ENCODE results near the gene CXCL12. TPM values are rescaled to one million over a fixed set of nuclear protein-coding genes. Genes with fewer than 3 reads are reported as not detected.

The CXCL12 gene
- total and polyA plus RNA-seq, 2 donors (not counting 3 experiments of a cell fraction or from before 2014, with no cell fraction given) = 0.35 to 1.4 TPM

DNA sequence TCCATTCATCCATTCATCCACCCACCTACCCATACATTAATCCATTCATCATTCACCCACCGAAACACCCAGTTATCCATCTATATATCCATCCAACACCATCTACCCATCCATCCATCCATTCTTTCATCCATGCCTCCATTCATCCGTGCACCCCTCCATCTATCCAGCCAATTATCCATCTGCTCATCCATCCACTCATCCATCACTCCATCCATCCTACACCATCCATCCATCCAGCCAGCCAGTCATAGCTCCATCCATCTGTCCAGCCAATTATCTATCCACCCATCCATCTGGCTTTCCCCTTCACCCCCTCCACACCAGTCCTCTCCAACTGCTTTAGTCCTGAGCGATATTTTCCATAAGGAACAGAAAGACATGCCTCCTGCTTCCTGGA lies 7.5 kb upstream of the CXCL12 start:
- no TSS peak for BruUV-seq (replicated peaks)

More for the DNA sequence above, 7.5 kb upstream of the CXCL12 start:
- Histone ChIP-seq H3K27ac (ENCODE audit: insufficient read depth, low read depth, low read length) (no peak overlapping the region), H3K4me3 (replicated peaks in 1 of 3; ENCODE audit: insufficient read depth in 1 of 3, low read depth in 1 of 3, low read length in 3 of 3) (no peak overlapping the region), H4K20me1 (replicated peaks; ENCODE audit: control insufficient read depth, extremely low read depth, insufficient read depth, low read length) (no peaks in the 10 kb centered on the region), H3K36me3 (ENCODE audit: control insufficient read depth in 2 of 2, extremely low read depth in 1 of 2, insufficient read depth in 2 of 2, low read length in 2 of 2) (no peaks in the 10 kb centered on the region), H3K4me2 (ENCODE audit: insufficient read depth, low read length) (no peak overlapping the region), H3K9ac (replicated peaks; ENCODE audit: extremely low read depth, insufficient read depth, low read length) (no peak overlapping the region), H2AFZ (ENCODE audit: low read depth, low read length) (no peak overlapping the region), H3K4me1 (ENCODE audit: control insufficient read depth, extremely low read depth, insufficient read depth, low read length) (no peaks in the 10 kb centered on the region), H3K27me3 (ENCODE audit: control insufficient read depth in 2 of 2, insufficient read depth in 2 of 2, low read length in 2 of 2) (no peaks in the 10 kb centered on the region), H3K9me1 (replicated peaks; ENCODE audit: control insufficient read depth, extremely low read depth, insufficient read depth, low read length) (no peaks in the 10 kb centered on the region), H3K9me3 (replicated peaks; ENCODE audit: control insufficient read depth, insufficient read depth, low read length) (no peaks in the 10 kb centered on the region), H3K79me2 (ENCODE audit: control insufficient read depth, insufficient read depth, low read length) (no peaks in the 10 kb centered on the region)
- intact Hi-C loops (cut with micrococcal nuclease) = loop anchor here (10.0 kb wide), 1 partner anchor 332 kb away; no protein-coding TSS in a partner anchor
- TF ChIP-seq, protein P1, sequence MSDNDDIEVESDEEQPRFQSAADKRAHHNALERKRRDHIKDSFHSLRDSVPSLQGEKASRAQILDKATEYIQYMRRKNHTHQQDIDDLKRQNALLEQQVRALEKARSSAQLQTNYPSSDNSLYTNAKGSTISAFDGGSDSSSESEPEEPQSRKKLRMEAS (IDR thresholded peaks at IDR 0.05; ENCODE audit: insufficient read depth, insufficient read length) = no peak
- TF ChIP-seq MYC (IDR thresholded peaks at IDR 0.05; ENCODE audit: low read depth, low read length) (no peak), GATA2 (IDR thresholded peaks at IDR 0.05; ENCODE audit: insufficient read depth, insufficient read length, low read depth, low read length) (no peak), POLR2A (IDR thresholded peaks at IDR 0.05; ENCODE audit: low read depth, low read length) (no peak), FOS (IDR thresholded peaks at IDR 0.05; ENCODE audit: borderline replicate concordance, insufficient read depth, low read length) (no peak), EZH2 (IDR thresholded peaks at IDR 0.05; ENCODE audit: borderline replicate concordance, low read depth, low read length, severe bottlenecking) (no peak), JUN (IDR thresholded peaks at IDR 0.05; ENCODE audit: borderline replicate concordance, insufficient read depth, insufficient read length, low read depth) (no peak), POLR2AphosphoS5 (IDR thresholded peaks at IDR 0.05; ENCODE audit: insufficient read depth, low read depth, low read length) (no peak)
- TF ChIP-seq, protein P2, sequence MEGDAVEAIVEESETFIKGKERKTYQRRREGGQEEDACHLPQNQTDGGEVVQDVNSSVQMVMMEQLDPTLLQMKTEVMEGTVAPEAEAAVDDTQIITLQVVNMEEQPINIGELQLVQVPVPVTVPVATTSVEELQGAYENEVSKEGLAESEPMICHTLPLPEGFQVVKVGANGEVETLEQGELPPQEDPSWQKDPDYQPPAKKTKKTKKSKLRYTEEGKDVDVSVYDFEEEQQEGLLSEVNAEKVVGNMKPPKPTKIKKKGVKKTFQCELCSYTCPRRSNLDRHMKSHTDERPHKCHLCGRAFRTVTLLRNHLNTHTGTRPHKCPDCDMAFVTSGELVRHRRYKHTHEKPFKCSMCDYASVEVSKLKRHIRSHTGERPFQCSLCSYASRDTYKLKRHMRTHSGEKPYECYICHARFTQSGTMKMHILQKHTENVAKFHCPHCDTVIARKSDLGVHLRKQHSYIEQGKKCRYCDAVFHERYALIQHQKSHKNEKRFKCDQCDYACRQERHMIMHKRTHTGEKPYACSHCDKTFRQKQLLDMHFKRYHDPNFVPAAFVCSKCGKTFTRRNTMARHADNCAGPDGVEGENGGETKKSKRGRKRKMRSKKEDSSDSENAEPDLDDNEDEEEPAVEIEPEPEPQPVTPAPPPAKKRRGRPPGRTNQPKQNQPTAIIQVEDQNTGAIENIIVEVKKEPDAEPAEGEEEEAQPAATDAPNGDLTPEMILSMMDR (IDR thresholded peaks at IDR 0.05; ENCODE audit: extremely low read depth in 1 of 2, insufficient read depth in 1 of 2, low read depth in 1 of 2, low read length in 2 of 2) = no peak
- DNase-seq (ENCODE audit: low read depth, low spot score) = no peak
- POLR2A ChIA-PET = no interaction called here
- dilution Hi-C loops (cut with MboI; ENCODE audit: extremely low pct_ligation_motif_present, low sequenced_read_pairs) = no loop called here
- CTCF ChIA-PET = interaction anchor here (1.1 kb wide), 1 partner anchor 702 kb away, joined by 4 read pairs; no protein-coding TSS in a partner anchor
- no peak for FAIRE-seq

Data from endothelial cell of umbilical vein (primary cell).